Lung microvascular endothelial cell (primary cell): ENCODE measurements around the gene RMDN3. TPM values are rescaled to one million over a fixed set of nuclear protein-coding genes. Genes with fewer than 3 reads are reported as not detected.

Experiments used
- DNase-seq, 2 donors: peaks; one replicate each; pipeline versions ENCODE4 v3.0.0 to v3.0.0-alpha.2; 2010; ENCODE audit warnings: low read depth in 2 of 2
- total RNA-seq: library from RNA; depleted of rRNA; stranded (reverse); fragments of >200 nt; gene quantifications from 2 replicates; pipeline ENCODE4 v1.2.1, GENCODE V29; 2014

The RMDN3 gene
- total RNA-seq, 1 donor from 2014 or later = 28.6 TPM

DNA sequence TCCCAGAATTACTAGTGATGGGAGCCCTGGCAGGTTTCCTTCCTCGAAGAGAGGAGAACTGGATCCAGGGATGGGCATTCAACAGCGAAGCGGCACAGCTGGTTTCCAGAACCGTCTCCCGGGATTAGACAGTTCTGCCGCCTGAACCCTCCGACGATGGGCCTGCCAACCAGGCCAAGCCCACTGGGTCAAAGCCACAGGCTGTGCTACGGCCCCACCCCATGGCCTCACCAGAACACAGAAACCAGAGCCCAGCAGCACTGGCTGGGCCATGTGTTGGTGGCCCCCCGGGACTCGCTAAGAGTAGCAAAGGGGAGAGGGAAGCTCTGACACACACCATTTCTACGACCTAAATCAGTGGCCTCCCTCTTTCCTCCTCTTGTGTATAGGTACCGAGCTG is 17.0 kb upstream of the RMDN3 start:
- no peak for DNase-seq

DNA sequence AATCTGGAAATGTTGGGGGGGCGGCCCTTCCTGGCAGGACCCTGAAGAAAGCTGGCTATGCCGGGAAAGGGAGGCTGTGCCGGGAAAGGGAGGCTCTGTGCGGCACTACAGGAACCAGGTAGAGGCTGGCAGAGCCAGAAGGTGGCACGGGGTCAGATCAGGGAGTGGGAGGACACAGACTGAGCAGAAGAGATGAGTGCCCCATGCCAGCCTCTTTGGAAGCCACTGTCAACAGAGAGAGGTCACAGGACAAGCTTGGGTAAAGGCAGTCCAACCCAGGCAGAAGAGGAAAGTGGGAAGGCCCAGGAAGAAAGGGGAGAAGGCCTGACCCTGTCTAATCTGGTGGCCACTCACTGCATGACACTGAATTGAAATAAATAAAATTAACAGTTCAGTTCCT is 16.2 kb upstream of the RMDN3 start:
- DNase-seq = no peak

GRCh38 chr15:40770147-40770721 is 15.2 kb upstream of the RMDN3 start:
- DNase-seq = peak in 1 of 2 donors; percentile 21

DNA sequence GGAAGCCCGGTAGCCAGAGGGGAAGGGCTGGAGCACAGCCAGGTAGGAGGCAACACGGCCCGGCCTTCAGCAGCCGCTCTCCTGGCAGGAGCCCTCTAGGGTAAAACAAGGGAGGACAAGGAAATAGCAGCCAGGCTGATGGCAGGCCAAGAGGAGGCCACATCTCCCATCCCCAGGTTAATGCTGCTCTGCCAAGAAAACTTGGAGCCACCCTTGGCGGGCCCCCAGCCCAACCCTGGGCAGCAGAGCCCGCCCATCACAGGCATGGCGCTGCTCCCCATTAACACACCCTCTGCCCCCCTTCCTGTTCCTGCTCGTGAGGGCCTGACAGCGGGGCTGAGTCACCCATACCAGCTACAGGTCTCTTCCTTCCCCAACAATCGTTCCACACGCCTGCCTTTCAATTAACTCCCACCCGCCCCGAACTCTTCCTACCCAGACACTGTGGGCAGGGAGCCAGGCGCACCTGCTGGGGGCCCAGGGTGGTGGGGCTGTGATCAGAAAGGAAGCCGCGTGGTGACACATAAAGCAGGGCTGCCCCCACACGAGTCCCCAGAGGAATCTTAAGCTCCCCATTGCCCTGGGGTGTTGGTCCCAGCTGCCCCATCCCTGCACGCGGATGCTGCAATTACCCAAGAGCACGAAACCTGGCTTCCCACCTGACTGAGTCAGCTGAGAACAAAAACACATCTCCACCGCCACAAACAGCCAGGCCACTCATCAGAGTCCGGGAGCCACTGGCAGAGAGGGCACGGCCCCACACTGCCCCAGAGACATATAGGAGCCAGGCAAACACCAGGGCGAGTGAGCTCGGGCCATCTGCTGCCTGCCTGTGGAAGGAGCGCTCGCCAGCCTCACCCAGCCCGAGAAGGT is 14.5 kb upstream of the RMDN3 start, which contains the start of gene C15orf62:
TSS of gene C15orf62 (plus strand) at position 707 of the 873 bp plus-strand sequence. CDS start 516 bp downstream, outside the sequence.
- DNase-seq = peak; percentile 70 to 72

GRCh38 chr15:40768521-40769273 is 13.6 kb upstream of the RMDN3 start:
- DNase-seq = peak in 1 of 2 donors; percentile 23

- peak in 1 of 2 donors; percentile 34 for DNase-seq
These were observed 12.9 kb upstream of the RMDN3 start for GRCh38 chr15:40767838-40768500.

DNA sequence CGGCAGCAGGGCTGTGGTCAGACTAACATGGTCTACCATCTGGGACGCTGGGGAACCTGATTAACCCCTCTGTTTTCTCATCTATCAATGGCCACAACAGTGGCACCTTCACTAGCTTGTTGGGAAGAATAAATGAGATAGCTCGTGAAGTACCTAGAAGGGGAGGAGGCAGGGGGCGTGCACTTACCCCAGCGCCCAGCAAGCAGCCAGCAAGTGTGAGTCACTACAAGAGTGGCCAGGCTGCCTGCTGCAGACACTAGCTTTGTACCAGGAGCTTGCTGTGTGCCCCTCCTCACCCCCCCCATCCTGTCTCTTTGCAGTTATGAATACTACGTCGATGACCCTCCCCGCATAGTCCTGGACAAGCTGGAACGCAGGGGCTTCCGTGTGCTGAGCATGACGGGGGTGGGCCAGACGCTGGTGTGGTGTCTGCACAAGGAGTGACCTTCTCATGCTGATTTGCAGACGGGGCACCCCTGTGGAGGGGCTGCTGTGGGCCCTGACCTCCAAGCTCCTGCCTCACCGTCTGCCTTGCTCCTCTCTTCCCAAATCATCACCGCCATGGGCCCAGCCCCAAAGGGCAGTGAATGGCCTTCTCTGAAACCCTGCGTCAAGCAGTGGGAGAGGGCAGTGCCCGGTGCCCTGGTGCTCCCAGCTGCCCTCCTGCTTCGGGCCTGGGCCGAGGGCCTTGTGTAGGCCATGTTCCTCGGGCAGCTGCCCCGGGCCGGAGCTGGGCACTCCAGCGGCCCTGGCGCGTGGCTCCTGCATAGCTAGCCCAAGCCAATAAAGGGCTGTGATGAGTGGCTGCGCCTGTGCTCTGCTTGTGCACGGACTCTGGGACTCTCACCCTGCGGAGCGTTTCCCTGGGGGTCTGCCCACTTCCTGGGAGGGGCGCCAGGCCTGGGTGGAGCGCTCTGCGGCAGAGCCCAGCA is 12.1 kb upstream of the RMDN3 start:
- peak in 1 of 2 donors; percentile 67 for DNase-seq

DNA sequence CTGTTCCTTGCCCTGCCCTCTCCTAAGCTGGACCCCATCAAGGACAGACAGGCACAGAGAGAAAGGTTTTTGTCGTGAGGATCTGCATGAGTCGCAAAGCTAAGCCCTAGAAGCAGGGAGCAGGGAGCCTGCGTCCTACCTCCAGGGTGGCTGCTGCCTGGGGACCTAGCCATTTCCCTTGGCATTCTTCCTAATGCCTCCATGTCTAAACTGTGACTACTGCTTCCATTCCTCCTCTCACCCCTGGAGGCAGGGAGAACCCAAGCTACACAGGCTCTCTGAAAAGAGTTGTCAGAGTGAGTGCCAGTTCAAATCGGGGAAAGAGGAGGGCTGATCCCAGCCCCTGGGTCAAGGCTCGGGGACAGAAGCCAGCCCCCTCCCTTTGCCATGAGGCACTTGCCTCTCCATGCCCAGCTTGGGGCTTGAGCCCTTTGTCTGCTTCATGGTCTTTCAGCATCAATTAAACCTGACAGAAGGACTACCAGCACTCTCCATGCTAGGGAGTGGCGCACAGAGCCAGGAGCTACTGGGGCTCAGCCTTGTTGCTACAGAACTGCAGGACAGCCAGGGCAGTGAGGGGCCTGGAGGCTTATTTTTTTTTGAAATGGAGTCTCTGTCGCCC is 11.3 kb upstream of the RMDN3 start:
- DNase-seq = no peak

GRCh38 chr15:40764629-40765103 is 9.6 kb upstream of the RMDN3 start:
- no peak for DNase-seq

DNA sequence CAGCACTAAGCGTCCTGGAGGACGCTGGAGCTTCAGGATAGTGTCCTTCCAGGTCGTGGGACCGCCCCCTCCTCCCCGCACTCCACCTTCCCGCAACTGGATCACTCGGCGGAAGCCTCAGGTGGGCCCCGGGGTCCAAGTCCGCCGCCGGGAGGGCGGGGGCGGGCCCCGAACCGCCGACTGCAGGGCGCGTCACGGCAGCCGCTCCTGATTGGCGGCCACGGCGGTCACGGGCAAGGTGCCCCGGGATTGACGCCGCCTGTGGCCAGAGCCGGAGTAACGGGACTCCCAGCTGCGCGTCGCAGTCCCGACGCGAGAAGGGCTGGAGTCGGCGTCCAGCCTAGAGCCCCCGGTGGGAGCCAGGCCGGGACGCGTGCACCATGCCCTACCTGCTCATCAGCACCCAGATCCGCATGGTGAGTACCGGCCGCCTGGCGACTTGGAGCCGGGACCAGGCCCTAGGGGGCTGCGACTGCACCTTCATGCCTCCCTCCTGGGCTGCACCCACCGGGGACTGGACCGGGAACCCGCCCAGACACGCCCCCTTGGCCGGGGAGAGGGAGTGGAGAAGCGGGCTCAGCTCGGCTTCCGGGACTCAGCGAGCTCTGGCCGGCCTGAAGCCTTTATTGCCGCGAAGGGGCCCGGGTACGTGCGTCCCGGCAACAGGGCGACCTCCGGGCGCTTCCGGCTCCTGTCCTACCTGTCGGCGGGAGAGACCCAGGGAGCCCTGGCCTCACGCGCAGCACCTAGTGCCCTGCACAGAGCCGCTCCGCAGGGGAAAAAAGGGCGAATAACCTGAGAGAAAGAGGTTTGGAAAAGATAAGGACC is 9.0 kb upstream of the RMDN3 start, which contains the start of gene GCHFR:
TSS of gene GCHFR (plus strand) at position 268 of the 828 bp plus-strand sequence. CDS start at position 381, 113 bp downstream.
- DNase-seq = peak; percentile 63 to 82

DNA sequence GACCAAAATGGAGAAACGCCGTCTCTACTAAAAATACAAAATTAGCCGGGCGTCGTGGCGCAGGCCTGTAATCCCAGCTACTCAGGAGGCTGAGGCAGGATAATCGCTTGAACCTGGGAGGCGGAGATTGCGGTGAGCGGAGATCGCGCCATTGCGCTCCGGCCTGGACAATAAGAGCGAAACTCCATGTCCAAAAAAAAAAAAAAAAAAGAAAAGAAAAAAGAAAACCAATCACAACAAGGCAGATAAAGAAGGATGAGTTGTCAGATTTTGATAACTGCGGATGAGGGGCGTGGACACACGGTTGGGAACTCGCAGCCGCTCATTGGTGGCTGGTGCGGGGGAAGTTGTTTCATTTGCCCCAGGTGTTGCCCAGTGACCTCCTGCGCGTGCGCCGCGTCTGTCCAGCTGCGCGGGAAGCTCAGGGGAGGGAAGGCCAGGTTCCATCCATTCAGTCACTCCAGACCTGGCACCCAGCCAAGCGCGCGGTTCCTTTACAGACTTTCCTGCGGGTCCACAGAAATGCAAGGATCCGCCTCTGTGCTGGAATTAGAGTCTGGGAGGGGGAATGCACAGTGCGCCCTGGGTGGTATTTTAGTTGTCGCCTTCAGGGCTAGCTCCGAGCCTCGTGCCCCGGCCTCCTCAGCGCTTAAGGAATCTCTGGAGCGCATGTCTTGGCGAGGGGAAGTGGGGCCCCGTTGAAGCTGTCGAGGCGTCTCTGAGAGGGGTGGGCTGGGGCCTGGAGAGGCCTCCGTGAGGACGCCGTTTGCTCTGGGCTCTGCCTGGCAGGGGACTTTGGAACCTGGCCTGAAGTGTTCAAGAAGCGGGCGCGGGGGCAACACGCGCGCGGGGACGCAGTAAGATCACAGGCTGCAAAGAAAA is 8.1 kb upstream of the RMDN3 start:
- peak; percentile 49 to 89 for DNase-seq

- no peak for DNase-seq
These were observed 4.9 kb upstream of the RMDN3 start for GRCh38 chr15:40759961-40760360.

DNA sequence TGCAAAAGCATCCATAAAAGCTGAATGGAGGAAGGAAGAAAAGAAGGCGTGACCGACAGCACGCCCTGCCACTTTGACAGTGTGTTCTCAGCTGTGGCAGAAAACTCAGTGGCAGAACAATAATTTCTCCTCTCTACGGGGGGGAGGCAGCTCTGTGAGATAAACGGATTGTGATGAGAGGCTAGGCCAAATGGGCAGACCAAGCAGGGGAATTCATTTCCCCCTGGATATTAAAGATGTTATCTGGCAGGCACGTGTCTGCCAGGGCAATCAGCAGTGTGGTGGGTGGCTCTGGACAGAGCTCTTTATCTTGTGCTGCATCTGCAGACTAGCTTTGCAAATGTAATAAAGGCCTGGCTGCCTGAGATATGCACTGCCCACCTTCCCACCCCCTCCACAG is 1.9 kb upstream of the RMDN3 start:
- DNase-seq = no peak

- no peak for DNase-seq
These were observed 756 bp upstream of the RMDN3 start for GRCh38 chr15:40755812-40756208.

DNA sequence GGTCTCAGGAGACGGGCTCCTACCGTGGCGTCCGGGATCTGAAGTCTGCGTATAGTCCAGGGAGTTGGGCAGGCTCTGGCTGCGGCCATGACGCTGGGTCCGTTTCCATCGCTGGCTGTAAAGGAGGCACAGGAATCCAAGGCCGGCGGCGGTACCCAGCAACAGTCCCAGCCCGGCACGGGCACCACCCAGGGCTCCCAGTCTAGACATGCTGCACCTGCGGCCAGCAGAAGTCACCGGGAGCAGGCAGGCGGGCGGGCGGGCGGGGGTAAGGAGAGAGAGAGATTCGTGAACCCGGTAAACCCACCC is 526 bp downstream of the RMDN3 start:
- DNase-seq = peak; percentile 39 to 42

DNA sequence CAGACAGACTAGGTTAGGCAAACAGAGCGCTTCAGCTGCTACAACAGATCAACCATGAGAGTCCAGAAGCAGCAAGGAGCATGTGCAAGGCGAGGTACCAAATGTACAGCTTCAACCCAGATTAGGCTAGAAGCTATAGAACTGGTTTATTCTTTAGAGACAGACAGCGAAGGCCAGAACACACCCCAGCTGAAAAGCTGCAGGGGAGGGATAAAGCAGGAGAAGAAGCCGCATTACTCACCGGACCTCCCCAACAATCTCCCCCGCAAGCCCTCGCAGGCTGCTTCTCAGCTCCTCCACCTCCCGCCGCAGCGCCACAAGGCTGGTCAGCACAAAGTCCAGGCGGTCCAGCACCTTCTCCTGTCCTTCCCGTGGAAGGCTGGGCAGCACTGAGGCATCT is 3.3 kb downstream of the RMDN3 start:
- no peak for DNase-seq

DNA sequence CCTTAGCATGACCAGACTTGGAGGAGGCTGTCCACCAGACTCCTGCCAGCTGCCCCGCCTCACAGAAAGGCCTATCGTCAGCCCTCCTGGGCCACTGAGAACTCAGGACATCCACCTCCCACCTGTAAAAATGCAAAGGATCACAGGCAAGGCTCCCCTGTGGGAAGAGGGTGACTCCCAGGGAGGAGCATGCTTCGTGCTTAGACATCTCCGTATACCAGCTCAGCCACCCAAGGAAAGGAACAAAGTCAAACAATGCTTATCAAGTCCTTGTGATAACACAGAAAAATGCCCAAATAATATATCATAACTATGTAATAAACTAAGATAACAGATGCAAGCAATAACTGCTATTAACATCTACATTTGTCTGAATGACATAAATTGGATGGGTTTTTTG is 4.2 kb downstream of the RMDN3 start:
- DNase-seq = no peak

DNA sequence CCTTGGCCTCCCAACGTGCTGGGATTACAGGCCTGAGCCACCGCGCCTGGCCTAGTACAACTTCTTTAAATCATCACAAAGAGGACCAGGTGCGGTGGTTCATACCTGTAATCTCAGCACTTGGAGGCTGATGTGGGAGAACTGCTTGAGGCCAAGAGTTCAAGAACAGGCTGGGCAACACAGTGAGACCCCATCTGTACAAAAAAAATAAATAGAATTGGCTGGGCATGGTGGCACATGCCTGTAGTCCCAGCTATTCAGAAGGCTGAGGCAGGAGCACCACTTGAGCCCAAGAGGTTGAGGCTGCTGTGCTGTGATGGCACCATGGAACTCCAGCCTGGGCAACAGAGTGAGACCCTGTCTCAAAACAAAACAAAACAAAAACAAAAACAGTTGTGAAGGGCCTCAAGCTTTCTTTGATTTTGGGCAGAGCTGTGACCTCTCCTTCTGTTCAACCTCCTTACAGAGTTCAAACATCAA is 5.9 kb downstream of the RMDN3 start:
- DNase-seq = no peak
